GM12864 (cell line): ENCODE results near the gene FKBP8.
A peak's percentile ranks its signal among the peaks of the same experiment; 100 is the strongest.
"Not testable (repeated sequence)": the region's sequence is repeated elsewhere in the genome, so short reads cannot be mapped to it uniquely, and the experiment has no call there.

Experiments used
- DNase-seq: peaks from one replicate; pipeline ENCODE4 v3.0.0-alpha.2; 2011; ENCODE audit warnings: low read depth
- H3K4me3 ChIP-seq: 2 replicates; pipeline ENCODE4 v1.5.1; 2011; ENCODE audit warnings: mild to moderate bottlenecking, low read depth, low read length, control low read depth
- CTCF ChIP-seq: IDR thresholded peaks from 2 replicates; pipeline ENCODE4 v1.5.1; 2011; ENCODE audit warnings: low read depth, mild to moderate bottlenecking, moderate library complexity, low read length, control low read depth, inconsistent platforms; ENCODE audit errors: missing control alignments

FKBP8 gene

GRCh38 chr19:18526316-18526715 lies 17.1 kb downstream of the FKBP8 start:
- DNase-seq = no peak
- TF ChIP-seq CTCF = no peak
- H3K4me3 ChIP-seq = no peak overlapping the region

DNA sequence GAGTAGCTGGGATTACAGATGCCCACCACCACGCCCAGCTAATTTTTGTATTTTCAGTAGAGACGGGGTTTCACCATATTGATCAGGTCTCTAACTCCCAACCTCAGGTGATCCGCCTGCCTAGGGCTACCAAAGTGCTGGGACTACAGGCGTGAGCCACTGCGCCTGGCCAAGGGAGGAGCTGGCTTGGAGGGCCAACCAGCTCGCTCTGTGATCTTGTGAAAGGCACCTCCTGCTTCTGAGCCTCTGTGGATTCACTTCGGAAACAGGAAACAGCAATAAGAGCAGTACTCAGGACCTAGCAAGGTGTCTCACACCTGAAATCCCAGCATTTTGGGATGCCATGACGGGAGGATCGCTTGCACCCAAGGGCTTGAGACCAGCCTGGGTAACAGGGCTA lies 19.5 kb downstream of the FKBP8 start:
- H3K4me3 ChIP-seq = no peak overlapping the region
- no peak for TF ChIP-seq CTCF
- no peak for DNase-seq

DNA sequence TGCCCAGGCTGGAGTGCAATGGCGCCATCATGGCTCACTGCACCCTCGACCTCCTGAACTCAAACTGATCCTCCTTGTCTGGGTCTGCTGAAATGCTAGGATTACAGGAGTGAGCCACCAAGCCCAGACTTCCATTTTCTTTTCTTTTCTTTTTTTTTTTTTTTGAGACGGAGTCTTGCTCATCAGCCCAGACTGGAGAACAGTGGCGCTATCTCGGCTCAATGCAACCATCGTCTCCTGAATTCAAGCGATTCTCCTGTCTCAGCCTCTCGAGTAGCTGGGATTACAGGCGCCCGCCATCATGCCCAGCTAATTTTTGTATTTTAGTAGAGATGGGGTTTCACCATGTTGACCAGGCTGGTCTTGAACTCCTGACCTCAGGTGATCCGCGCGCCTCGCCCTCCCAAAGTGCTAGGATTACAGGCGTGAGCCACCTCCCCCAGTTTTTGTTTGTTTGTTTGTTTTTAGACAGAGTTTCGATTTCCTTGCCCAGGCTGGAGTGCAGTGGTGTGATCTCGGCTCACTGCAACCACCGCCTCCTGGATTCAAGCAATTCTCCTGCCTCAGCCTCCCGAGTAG lies 20.4 kb downstream of the FKBP8 start:
- not testable (repeated sequence) for DNase-seq
- H3K4me3 ChIP-seq = peak overlapping the region; percentile 13

DNA sequence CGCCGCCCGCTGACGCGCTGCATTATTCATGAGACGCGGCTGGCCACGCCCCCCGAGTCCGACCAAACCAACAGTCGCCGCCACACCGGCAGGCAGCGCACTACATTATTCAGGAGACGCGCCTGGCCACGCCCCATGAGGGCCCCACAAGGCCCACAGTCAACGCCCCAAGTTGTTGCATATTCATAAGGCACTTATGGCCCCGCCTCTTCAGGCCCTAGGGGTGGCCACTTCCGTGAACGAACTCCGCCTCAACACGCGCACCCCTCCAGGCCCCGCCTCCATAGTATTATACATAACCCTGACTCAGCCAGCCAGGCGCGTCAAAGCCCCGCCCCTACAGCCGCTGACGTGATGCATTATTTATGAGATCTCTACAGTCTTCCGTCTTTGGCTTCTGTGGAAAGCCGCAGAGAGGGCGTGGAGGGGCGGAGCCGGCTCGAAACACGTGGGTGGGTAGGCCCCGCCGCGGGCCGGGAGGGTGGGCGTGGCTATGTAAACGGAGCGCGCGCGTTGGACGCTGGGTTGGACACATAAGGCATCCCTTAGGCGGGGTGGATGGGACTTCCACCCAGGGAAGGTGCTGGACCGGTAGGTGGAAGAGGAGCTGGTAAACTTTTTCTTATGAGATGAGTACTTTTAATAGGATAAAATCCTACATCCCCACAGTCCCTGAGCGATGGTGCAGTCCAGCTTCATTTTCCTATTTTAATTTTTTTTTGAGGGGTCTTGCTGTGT lies 21.1 kb downstream of the FKBP8 start:
- no peak for TF ChIP-seq CTCF
- DNase-seq = peak; percentile 99
- H3K4me3 ChIP-seq = peak overlapping the region; percentile 97

GRCh38 chr19:18521692-18522123 lies 21.7 kb downstream of the FKBP8 start, which contains the start of gene ELL:
TSS of gene ELL (minus strand) at chr19:18522070. CDS start at chr19:18522055, 15 bp downstream.
- no peak for DNase-seq
- no peak for TF ChIP-seq CTCF
- peak within 1 kb of the TSS; percentile 97 for H3K4me3 ChIP-seq

DNA sequence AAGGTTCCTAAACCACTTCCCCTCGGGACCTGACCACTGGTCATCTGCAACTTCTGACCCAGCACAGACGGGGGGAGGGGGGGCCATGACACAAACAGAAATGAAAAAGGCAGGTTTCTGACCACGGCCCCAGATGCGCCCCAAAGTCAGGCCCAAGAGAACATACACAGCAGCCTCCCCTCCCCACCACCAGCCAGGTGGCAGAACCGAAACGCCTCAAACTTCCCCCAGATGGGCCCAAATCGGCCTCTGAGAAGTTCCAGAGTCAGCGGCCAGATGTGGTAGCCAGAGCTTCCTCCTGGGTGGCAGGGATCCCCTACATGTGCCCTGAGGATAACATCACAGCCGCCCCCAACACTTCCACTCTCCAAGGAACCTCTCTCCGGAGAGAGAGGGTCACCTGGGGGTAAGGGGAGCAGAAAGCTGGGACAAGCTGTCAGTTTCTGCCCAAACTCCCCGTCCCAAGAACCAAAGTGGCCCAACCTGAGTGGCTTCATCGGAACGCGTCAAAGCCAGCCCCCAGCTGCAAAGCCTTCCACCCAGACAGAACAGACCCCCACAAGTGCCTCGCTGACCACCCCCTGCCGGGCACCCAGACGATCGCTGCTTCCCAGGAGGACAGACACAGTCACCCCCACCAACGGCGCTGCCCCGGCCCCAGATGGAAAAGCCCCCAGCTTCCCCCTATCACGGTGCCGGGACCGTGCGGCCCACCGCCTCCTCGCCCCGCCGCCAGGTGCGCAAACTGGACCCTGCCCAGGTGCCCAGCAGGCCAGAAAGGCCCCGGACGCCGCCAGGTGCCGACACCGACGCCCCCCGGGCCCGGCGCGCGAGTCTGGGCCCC lies 22.3 kb downstream of the FKBP8 start:
- peak overlapping the region; percentile 97 for H3K4me3 ChIP-seq
- peak; percentile 8 for TF ChIP-seq CTCF
- DNase-seq = peak; percentile 47
